DND-41 (cell line): ENCODE measurements around the gene PRRC2B.

Experiments
- EZH2 ChIP-seq: IDR thresholded peaks from 3 replicates; pipeline ENCODE4 v1.6.1; 2012; ENCODE audit warnings: borderline replicate concordance, low read depth, mild to moderate bottlenecking, moderate library complexity, low read length, inconsistent platforms; ENCODE audit not compliant: severe bottlenecking
- TF ChIP-seq, protein P1 (sequence below): IDR thresholded peaks from 2 replicates; pipeline ENCODE4 v1.5.1; 2012; ENCODE audit warnings: borderline replicate concordance, low read length, moderate library complexity, mild to moderate bottlenecking; ENCODE audit not compliant: poor library complexity, severe bottlenecking; ENCODE audit errors: extremely low read depth

- TF ChIP-seq, protein P1, sequence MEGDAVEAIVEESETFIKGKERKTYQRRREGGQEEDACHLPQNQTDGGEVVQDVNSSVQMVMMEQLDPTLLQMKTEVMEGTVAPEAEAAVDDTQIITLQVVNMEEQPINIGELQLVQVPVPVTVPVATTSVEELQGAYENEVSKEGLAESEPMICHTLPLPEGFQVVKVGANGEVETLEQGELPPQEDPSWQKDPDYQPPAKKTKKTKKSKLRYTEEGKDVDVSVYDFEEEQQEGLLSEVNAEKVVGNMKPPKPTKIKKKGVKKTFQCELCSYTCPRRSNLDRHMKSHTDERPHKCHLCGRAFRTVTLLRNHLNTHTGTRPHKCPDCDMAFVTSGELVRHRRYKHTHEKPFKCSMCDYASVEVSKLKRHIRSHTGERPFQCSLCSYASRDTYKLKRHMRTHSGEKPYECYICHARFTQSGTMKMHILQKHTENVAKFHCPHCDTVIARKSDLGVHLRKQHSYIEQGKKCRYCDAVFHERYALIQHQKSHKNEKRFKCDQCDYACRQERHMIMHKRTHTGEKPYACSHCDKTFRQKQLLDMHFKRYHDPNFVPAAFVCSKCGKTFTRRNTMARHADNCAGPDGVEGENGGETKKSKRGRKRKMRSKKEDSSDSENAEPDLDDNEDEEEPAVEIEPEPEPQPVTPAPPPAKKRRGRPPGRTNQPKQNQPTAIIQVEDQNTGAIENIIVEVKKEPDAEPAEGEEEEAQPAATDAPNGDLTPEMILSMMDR, result peak; percentile 52
- no peak for TF ChIP-seq EZH2
These were observed 84.6 kb downstream of the PRRC2B start for GRCh38 chr9:131478421-131478868.
